GM13976 (cell line): ENCODE results near the gene TSKU.
A peak's percentile ranks its signal among the peaks of the same experiment; 100 is the strongest.

ENCODE experiments used
- DNase-seq: peaks from one replicate; pipeline ENCODE4 v3.0.0; 2012; ENCODE audit warnings: low spot score
- in situ Hi-C: fragments of 300-500 bp; cut with MboI; formaldehyde crosslinking; loops from one replicate; pipeline ENCODE4 v1.12.0; 2022; ENCODE audit warnings: low sequenced_read_pairs, mixed read lengths, inconsistent platforms; ENCODE audit not compliant: unreplicated experiment
- TF ChIP-seq, protein P1 (sequence below): IDR thresholded peaks from 2 replicates; pipeline ENCODE4 v1.5.1; 2012; ENCODE audit warnings: borderline replicate concordance, mild to moderate bottlenecking; ENCODE audit not compliant: insufficient read depth; ENCODE audit errors: extremely low read depth, missing control alignments, control extremely low read depth

Gene TSKU

GRCh38 chr11:76801736-76802135 lies 18.6 kb downstream of the TSKU start:
- in situ Hi-C loops = loop anchor here (10.0 to 25.0 kb wide), 2 partner anchors 77 to 236 kb away; partner anchors contain the start of gene B3GNT6
- TF ChIP-seq, protein P1, sequence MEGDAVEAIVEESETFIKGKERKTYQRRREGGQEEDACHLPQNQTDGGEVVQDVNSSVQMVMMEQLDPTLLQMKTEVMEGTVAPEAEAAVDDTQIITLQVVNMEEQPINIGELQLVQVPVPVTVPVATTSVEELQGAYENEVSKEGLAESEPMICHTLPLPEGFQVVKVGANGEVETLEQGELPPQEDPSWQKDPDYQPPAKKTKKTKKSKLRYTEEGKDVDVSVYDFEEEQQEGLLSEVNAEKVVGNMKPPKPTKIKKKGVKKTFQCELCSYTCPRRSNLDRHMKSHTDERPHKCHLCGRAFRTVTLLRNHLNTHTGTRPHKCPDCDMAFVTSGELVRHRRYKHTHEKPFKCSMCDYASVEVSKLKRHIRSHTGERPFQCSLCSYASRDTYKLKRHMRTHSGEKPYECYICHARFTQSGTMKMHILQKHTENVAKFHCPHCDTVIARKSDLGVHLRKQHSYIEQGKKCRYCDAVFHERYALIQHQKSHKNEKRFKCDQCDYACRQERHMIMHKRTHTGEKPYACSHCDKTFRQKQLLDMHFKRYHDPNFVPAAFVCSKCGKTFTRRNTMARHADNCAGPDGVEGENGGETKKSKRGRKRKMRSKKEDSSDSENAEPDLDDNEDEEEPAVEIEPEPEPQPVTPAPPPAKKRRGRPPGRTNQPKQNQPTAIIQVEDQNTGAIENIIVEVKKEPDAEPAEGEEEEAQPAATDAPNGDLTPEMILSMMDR = no peak
- no peak for DNase-seq

DNA sequence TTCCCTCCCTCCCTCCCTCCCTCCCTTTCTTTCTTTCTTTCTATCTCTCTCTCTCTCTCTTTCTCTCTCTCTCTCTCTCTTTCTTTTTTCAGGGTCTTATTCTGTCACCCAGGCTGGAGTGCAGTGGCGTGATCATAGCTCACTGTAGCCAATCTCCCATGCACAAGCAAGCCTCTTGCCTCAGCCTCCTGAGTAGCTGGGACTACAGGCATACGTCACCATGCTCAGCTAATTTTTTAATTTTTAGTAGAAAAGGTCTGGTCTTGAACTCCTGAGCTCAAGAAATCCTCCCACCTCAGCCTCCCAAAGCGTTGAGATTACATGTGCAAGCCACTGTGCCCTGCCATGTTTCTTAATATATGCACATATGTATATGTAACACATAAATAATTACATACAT lies 19.0 kb downstream of the TSKU start:
- no peak for DNase-seq
- TF ChIP-seq, protein P1 = no peak
- in situ Hi-C loops = loop anchor here (10.0 to 25.0 kb wide), 2 partner anchors 77 to 235 kb away; partner anchors contain the start of gene B3GNT6

GRCh38 chr11:76802621-76803020 lies 19.5 kb downstream of the TSKU start:
- in situ Hi-C loops = loop anchor here (10.0 to 25.0 kb wide), 2 partner anchors 78 to 235 kb away; partner anchors contain the start of gene B3GNT6
- no peak for DNase-seq
- TF ChIP-seq, protein P1 = no peak

DNA sequence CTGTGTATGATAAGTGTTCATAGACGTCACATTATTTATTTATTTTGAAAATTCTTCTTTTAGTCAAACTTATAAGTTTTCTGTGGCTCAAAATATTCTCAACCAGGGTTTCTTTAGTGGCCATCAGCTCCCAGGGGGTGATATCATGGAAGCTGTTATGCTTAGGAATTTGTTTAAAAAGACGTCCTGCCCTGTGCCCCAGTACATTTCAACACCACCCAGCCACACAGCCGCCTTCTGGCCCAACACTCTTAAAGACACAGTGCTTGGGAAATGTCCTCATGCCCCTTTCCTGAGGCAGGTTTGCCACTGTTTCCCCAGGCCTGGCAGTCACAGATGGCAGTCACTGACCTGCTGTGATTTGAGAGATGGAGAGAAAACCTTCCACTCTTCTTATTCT lies 19.9 kb downstream of the TSKU start:
- TF ChIP-seq, protein P1 = no peak
- DNase-seq = no peak
- in situ Hi-C loops = loop anchor here (10.0 to 25.0 kb wide), 2 partner anchors 78 to 234 kb away; partner anchors contain the start of gene B3GNT6

DNA sequence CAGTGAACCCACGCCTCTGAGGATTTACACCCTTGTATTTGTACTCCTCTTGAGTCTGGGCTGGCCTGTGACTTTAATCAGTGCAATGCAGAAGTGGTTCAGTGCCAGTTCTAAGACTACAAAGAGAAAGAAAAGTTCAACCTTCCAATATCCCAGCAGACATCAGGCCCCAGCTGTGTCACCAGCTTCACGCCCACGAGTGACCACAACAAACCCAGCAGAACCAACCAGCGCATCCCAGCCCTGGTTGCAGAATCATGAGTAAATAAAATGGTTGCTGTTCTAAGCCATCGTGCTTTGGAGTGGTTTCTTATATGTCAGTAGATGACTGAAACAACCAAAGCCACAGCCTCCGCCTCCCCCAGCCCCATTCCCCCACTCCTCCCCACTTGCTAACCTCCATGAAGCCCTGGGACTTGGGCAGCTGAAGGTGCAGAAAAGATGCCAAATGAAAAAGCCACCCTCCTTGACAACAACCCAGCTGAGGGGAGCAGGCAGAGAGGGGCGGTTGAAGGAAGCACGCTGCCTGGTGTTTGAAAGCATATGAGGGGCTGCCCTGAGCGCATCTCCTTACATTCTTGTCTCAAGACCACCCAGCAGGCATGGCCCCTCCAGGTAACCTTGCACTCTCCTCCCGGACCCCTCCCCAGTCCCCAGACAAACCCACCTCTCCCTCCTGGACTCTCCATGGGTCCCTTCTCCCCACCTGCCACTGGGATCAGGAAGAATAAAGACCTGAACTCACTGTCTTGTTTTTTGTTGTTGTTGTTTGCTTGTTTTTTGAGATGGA lies 20.9 kb downstream of the TSKU start:
- TF ChIP-seq, protein P1 = no peak
- in situ Hi-C loops = loop anchor here (10.0 to 25.0 kb wide), 2 partner anchors 79 to 233 kb away; partner anchors contain the start of gene B3GNT6
- peak; percentile 9 for DNase-seq

DNA sequence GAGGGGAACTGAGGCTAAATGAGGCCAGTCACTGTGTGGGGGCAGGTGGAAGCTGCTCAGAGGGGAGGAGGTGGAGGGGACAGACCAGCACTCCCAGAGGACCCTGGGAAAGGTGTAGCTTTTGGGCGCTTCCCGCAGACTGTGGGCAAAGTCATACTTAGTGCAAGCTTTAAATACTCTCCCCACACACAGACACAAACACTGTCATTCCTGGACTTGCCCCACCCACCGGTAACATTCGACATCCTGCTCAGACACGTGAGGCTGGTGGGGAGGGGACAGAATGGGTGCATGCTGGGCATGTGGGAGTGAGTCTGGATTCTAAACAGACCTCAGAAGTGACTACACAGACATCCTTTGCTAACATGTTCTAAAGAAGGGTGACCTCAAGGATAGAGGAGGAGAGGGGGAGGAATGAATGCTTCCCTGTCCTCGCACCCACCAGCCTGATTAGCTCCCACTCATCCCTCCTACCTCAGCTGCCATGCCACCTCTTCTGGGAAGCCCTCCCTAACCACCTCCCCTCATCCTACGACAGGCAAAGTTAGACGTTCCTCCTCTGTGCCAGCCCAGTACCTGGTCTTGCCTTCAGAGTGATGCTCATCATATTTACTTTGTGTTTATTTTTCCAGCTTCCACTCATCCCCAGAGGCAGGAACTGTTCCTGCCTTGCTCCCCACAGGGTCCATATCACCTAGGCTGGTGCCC lies 22.2 kb downstream of the TSKU start:
- TF ChIP-seq, protein P1 = no peak
- in situ Hi-C loops = loop anchor here (10.0 to 25.0 kb wide), 2 partner anchors 81 to 232 kb away; partner anchors contain the start of gene B3GNT6
- DNase-seq = peak; percentile 34
